Thoracic aorta (tissue), 2 donors: ENCODE measurements around the gene SUCLA2. TPM values are rescaled to one million over a fixed set of nuclear protein-coding genes. Genes with fewer than 3 reads are reported as not detected.

Source experiments
- ATAC-seq: fragments of 150-250 bp; one replicate; pipeline ENCODE4 v1.8.0; 2017; ENCODE audit warnings: low read depth; ENCODE audit not compliant: insufficient number of reproducible peaks, low FRiP score
- DNase-seq: peaks from one replicate; pipeline ENCODE4 v3.0.0-alpha.2; 2020; ENCODE audit warnings: low spot score
- H3K27ac ChIP-seq, 2 donors: fragments of 200-600 bp; sonication (generic); 1 replicate in 1 of 2; 2 replicates in 1 of 2; pipeline ENCODE4 v1.5.1; 2016; ENCODE audit warnings: mild to moderate bottlenecking in 2 of 2, moderate library complexity in 2 of 2
- H3K27me3 ChIP-seq: fragments of 200-600 bp; sonication (generic); replicated peaks from 2 replicates; pipeline ENCODE4 v1.6.0; 2016; ENCODE audit warnings: mild to moderate bottlenecking; ENCODE audit not compliant: insufficient read depth
- H3K36me3 ChIP-seq: fragments of 200-600 bp; sonication (generic); one replicate; pipeline ENCODE4 v1.5.1; 2016
- H3K4me1 ChIP-seq, 2 donors: fragments of 200-600 bp; sonication (generic); 1 replicate in 1 of 2; 2 replicates in 1 of 2; pipeline versions ENCODE4 v1.5.1 to v1.6.0; 2016; ENCODE audit warnings: low read depth in 2 of 2, mild to moderate bottlenecking in 1 of 2; ENCODE audit not compliant: control insufficient read depth in 1 of 2
- H3K4me3 ChIP-seq: fragments of 200-600 bp; sonication (generic); 2 replicates; pipeline ENCODE4 v1.5.1; 2016; ENCODE audit warnings: mild to moderate bottlenecking
- H3K9me3 ChIP-seq: fragments of 200-600 bp; sonication (generic); 2 replicates; pipeline ENCODE4 v1.5.1; 2016
- CTCF ChIP-seq: fragments of 200-600 bp; sonication (generic); IDR thresholded peaks from one replicate; pipeline ENCODE4 v1.5.1; 2019; ENCODE audit warnings: antibody characterized with exemption
- total RNA-seq, 2 donors: library from RNA; depleted of rRNA; stranded (reverse); fragments of >200 nt; gene quantifications; one replicate each; pipeline versions ENCODE4 v1.1.0 to v1.2.3, GENCODE V29; 2016

SUCLA2 gene
- total RNA-seq, 2 donors from 2014 or later = 34.8 to 87.1 TPM

GRCh38 chr13:47904891-47905290 lies 96.2 kb downstream of the SUCLA2 start:
- Histone ChIP-seq H3K27me3 (no peaks in the 10 kb centered on the region), H3K36me3 (no peaks in the 10 kb centered on the region), H3K9me3 (no peaks in the 10 kb centered on the region), H3K4me1 (no peaks in the 10 kb centered on the region), H3K4me3 (no peak overlapping the region), H3K27ac (no peak overlapping the region)
- DNase-seq (no peak), ATAC-seq (no peak)
- TF ChIP-seq CTCF = no peak

DNA sequence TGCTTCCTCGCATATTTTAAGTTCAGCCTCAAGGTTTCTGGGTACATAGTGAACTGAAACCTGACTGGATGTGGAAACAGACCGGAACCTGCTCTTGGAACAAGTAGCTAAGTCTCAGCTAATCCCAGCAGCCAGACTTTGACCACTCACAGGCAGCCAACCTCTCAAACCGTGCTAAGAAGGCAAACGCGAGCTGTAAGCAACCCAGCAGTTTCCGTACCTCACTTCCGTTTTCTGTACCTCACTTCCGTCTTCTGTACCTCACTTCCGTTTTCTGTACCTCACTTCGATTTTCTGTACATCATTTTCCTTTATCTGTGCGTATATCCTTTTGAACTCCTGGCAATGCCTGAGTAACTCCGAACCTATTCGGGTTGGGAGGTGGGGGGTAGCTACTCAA lies 96.8 kb downstream of the SUCLA2 start:
- Histone ChIP-seq H3K27me3 (no peaks in the 10 kb centered on the region), H3K4me3 (peak overlapping the region; percentile 50), H3K4me1 (no peaks in the 10 kb centered on the region), H3K9me3 (no peaks in the 10 kb centered on the region), H3K27ac (no peak overlapping the region), H3K36me3 (no peaks in the 10 kb centered on the region)
- ATAC-seq (no peak), DNase-seq (no peak)
- no peak for TF ChIP-seq CTCF

- no peaks in the 10 kb centered on the region for H3K9me3 ChIP-seq
- H3K36me3 ChIP-seq = no peaks in the 10 kb centered on the region
- H3K27ac ChIP-seq = no peak overlapping the region
- ATAC-seq = no peak
- DNase-seq = no peak
- peak overlapping the region; percentile 50 for H3K4me3 ChIP-seq
- no peaks in the 10 kb centered on the region for H3K4me1 ChIP-seq
- TF ChIP-seq CTCF = no peak
- H3K27me3 ChIP-seq = no peaks in the 10 kb centered on the region
These were observed 97.2 kb downstream of the SUCLA2 start for GRCh38 chr13:47903836-47904235.

DNA sequence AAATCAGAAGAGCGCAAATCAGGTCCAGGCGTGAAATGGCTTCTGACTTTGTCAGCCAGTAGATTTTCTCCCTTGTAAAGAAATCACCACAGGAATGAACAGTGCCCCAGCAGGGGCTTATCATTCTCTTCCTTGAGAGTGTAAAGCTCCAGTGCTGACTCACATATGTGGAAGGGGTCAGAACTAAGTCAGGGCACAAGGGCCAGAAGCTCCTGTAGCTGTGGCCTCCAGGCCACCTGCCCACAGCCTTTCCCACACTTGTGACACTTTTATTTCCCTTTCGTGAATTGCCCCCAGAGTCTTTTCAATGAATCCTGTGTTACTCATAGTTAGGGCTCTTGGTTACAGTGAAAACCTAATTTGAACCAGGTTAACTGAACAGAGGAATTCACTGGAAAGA lies 99.6 kb downstream of the SUCLA2 start:
- no peak for ATAC-seq
- no peak for TF ChIP-seq CTCF
- no peaks in the 10 kb centered on the region for H3K27me3 ChIP-seq
- no peaks in the 10 kb centered on the region for H3K36me3 ChIP-seq
- H3K4me1 ChIP-seq = no peaks in the 10 kb centered on the region
- DNase-seq = no peak
- no peak overlapping the region for H3K27ac ChIP-seq
- no peaks in the 10 kb centered on the region for H3K9me3 ChIP-seq
- no peak overlapping the region for H3K4me3 ChIP-seq

DNA sequence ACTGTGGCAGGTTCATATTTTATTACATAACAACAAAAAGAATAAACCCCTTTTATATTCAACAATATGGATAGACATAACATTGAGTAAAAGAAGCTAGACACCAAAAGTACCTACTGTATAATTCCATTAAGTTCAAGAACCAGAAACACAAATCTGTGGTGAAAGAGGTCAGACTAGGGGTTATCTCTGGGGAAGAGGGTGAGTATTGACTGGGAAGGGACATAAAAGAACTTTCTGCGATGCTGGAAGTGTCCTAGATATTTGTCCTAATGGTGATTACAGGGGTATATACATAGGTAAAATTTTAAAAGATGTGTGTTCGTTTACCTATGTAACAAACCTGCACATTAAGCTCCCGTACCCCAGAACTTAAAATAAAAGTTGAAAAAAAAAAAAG lies 103.0 kb downstream of the SUCLA2 start:
- no peaks in the 10 kb centered on the region for H3K4me1 ChIP-seq
- H3K27ac ChIP-seq = no peak overlapping the region
- no peak overlapping the region for H3K4me3 ChIP-seq
- H3K27me3 ChIP-seq = no peaks in the 10 kb centered on the region
- TF ChIP-seq CTCF = no peak
- ATAC-seq (no peak), DNase-seq (no peak)
- no peaks in the 10 kb centered on the region for H3K9me3 ChIP-seq
- H3K36me3 ChIP-seq = no peaks in the 10 kb centered on the region
